HG02943 (cell line): ENCODE data around the gene RORC.
"Not testable (repeated sequence)": the region's sequence is repeated elsewhere in the genome, so short reads cannot be mapped to it uniquely, and the experiment has no call there.

ENCODE experiments used
- ATAC-seq: cut with Tn5 transposase; IDR thresholded peaks from one replicate; pipeline ENCODE4 v1.9.1; 2021; ENCODE audit warnings: mild to moderate bottlenecking, low read depth, moderate library complexity; ENCODE audit not compliant: unreplicated experiment

RORC gene

GRCh38 chr1:151831605-151832004 is at the start of gene RORC:
Gene RORC, minus strand, starts transcription at chr1:151831802. Its CDS starts 38 bp downstream, at chr1:151831764.
- ATAC-seq = no peak

- ATAC-seq = no peak
Observed at GRCh38 chr1:151875419-151876097, 44.0 kb upstream of the RORC start.

GRCh38 chr1:151872776-151873175 is 41.2 kb upstream of the RORC start:
- ATAC-seq = not testable (repeated sequence)

GRCh38 chr1:151871284-151872030 is 39.9 kb upstream of the RORC start:
- no peak for ATAC-seq

- no peak for ATAC-seq
Observed at GRCh38 chr1:151868486-151868885, 36.9 kb upstream of the RORC start.

GRCh38 chr1:151867765-151868411 is 36.3 kb upstream of the RORC start:
- ATAC-seq = no peak

GRCh38 chr1:151867321-151867720 is 35.7 kb upstream of the RORC start:
- ATAC-seq = no peak

- no peak for ATAC-seq
Observed at GRCh38 chr1:151864411-151864810, 32.8 kb upstream of the RORC start.

- no peak for ATAC-seq
Observed at GRCh38 chr1:151862604-151863003, 31.0 kb upstream of the RORC start.

GRCh38 chr1:151860504-151861187 is 29.0 kb upstream of the RORC start:
- ATAC-seq = no peak

- ATAC-seq = no peak
Observed at GRCh38 chr1:151859891-151860293, 28.3 kb upstream of the RORC start.

- ATAC-seq = no peak
Observed at GRCh38 chr1:151858886-151859665, 27.5 kb upstream of the RORC start.

GRCh38 chr1:151858030-151858746 is 26.6 kb upstream of the RORC start:
- no peak for ATAC-seq

- ATAC-seq = no peak
Observed at GRCh38 chr1:151855933-151856332, 24.3 kb upstream of the RORC start.

GRCh38 chr1:151855516-151855915 is 23.9 kb upstream of the RORC start:
- not testable (repeated sequence) for ATAC-seq

GRCh38 chr1:151854658-151855057 is 23.1 kb upstream of the RORC start:
- no peak for ATAC-seq

GRCh38 chr1:151853411-151853943 is 21.9 kb upstream of the RORC start, which contains the start of gene THEM5:
Gene THEM5, minus strand, starts transcription at chr1:151853712. Its CDS starts 147 bp downstream, at chr1:151853565.
- ATAC-seq = no peak

- ATAC-seq = no peak
Observed at GRCh38 chr1:151852733-151853132, 21.1 kb upstream of the RORC start.

- no peak for ATAC-seq
Observed at GRCh38 chr1:151851886-151852285, 20.3 kb upstream of the RORC start.
